ENCODE results near the gene IRF5. TPM values are rescaled to one million over a fixed set of nuclear protein-coding genes. Genes with fewer than 3 reads are reported as not detected.

Gene IRF5
- total and polyA plus RNA-seq, 10 of the 15 experiments (the other 5 are each of a cell fraction or from before 2014, with no cell fraction given) = 5.4 to 90.3 (median 61.7) TPM

DNA sequence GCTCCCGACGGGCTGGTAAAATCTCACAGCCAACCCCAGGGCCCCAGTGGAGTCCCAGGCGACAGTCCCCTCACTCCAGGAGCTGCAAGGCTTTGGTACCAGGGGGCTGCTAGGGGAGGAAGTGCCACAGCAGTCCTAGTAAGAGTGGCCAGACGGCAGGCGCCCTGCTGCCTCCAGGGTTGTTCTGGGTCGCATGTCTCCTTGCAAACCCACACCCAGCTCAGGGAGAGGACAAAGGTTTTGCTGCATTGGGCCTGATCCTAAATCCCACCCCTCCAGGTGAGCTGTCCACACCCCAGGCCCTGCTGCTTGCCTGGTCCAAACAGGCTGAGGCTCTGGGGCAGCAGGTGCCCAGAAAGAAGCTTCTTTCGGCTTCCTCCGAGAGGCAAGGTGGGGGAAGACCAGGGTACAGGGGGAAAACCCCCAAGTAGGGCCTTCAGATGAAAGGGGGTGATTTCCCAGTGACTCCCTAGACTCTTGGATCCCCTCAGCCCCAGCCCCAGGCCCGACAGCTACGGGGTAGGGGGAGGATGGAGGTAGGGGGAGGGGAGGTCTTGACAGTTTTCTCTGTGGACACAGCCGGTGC, 23.1 kb upstream of the IRF5 start:
- Histone ChIP-seq H3K27me3 (replicated peaks in 1 of 2; ENCODE audit: control insufficient read depth in 2 of 2, insufficient read depth in 2 of 2, low read length in 1 of 2) (no peaks in the 10 kb centered on the region), H3K4me2 (ENCODE audit: control insufficient read depth, insufficient read depth) (peak overlapping the region; percentile 50), H3K9me3 (replicated peaks; ENCODE audit: control insufficient read depth, insufficient read depth, low read length) (no peaks in the 10 kb centered on the region), H3K4me1 (ENCODE audit: control insufficient read depth, insufficient read depth, low read length) (peaks cover 18% of the 10 kb centered on the region), H3K9ac (ENCODE audit: control insufficient read depth, insufficient read depth, low read length) (peak overlapping the region; percentile 44; the same call in 1 of the 2 replicates), H2AFZ (ENCODE audit: control insufficient read depth, low read depth, low read length) (peak overlapping the region; percentile 77), H3K27ac (ENCODE audit: control insufficient read depth, insufficient read depth) (peak overlapping the region; percentile 24), H4K20me1 (ENCODE audit: control insufficient read depth, insufficient read depth) (no peaks in the 10 kb centered on the region), H3K79me2 (ENCODE audit: control insufficient read depth, insufficient read depth, low read length) (no peaks in the 10 kb centered on the region), H3K36me3 (ENCODE audit: control insufficient read depth in 2 of 2, insufficient read depth in 2 of 2, low read length in 1 of 2) (no peaks in the 10 kb centered on the region), H3K4me3 (no peak overlapping the region)
- ChIA-PET SMC1A (ENCODE audit: uncharacterized antibody, unreplicated experiment) (interaction anchor here (0.7 to 1.5 kb wide), 8 partner anchors 19 to 177 kb away, joined by 3 to 14 read pairs (median 4); no protein-coding TSS in a partner anchor), RAD21 (ENCODE audit: unreplicated experiment) (interaction anchor here (0.6 to 1.8 kb wide), 12 partner anchors 14 to 257 kb away, joined by 3 to 20 read pairs (median 4); partner anchors contain the start of gene TNPO3), POLR2A (interaction anchor here (0.7 to 2.1 kb wide), 8 partner anchors 15 to 232 kb away, joined by 3 to 20 read pairs (median 6); partner anchors contain the start of gene IRF5), CTCF (interaction anchor here (0.7 to 1.7 kb wide), 11 partner anchors 10 to 295 kb away, joined by 3 to 6 read pairs (median 4); partner anchors contain the start of gene IRF5)
- in situ Hi-C loops (cut with MboI) (no loop called here), intact Hi-C loops (cut with micrococcal nuclease; ENCODE audit: unreplicated experiment) (no loop called here)
- DNase-seq (ENCODE audit: low read depth, low spot score) (no peak), ATAC-seq (peak; percentile 88), FAIRE-seq (peak; percentile 13)
- WGBS (ENCODE audit: insufficient coverage, insufficient replicate concordance, low lambda C conversion rate, missing lambda C conversion rate) = 7% methylated on average over 8 of the region's 11 CpGs
- no TSS peak for BruUV-seq (replicated peaks)
- TF ChIP-seq YBX1 (IDR thresholded peaks at IDR 0.05) (no peak), PAX8 (IDR thresholded peaks at IDR 0.05) (no peak), IRF4 (IDR thresholded peaks at IDR 0.05; ENCODE audit: low read depth, low read length) (0 out of 2 replicates have a peak, but pooled peaks have one; percentile 17), MEF2A (IDR thresholded peaks at IDR 0.05; ENCODE audit: insufficient read depth, low read depth, low read length) (no peak), ZSCAN29 (IDR thresholded peaks at IDR 0.05) (no peak), NR2F1 (conservative IDR thresholded peaks at IDR 0.05) (no peak), BMI1 (IDR thresholded peaks at IDR 0.05; ENCODE audit: borderline replicate concordance) (no peak), TCF12 (IDR thresholded peaks at IDR 0.05; ENCODE audit: low read depth, low read length) (no peak), GATAD2B (conservative IDR thresholded peaks at IDR 0.05; ENCODE audit: low read depth) (no peak), ZNF24 (IDR thresholded peaks at IDR 0.05) (no peak), FOXM1 (IDR thresholded peaks at IDR 0.05; ENCODE audit: low read depth, low read length) (no peak), POU2F2 (IDR thresholded peaks at IDR 0.05; ENCODE audit: borderline replicate concordance, low read depth, low read length) (no peak), CHD1 (IDR thresholded peaks at IDR 0.05; ENCODE audit: low read depth, low read length) (no peak), LARP7 (IDR thresholded peaks at IDR 0.05) (no peak), RAD51 (IDR thresholded peaks at IDR 0.05) (no peak), SREBF2 (IDR thresholded peaks at IDR 0.05; ENCODE audit: low read length) (no peak)
- TF ChIP-seq, protein P1, sequence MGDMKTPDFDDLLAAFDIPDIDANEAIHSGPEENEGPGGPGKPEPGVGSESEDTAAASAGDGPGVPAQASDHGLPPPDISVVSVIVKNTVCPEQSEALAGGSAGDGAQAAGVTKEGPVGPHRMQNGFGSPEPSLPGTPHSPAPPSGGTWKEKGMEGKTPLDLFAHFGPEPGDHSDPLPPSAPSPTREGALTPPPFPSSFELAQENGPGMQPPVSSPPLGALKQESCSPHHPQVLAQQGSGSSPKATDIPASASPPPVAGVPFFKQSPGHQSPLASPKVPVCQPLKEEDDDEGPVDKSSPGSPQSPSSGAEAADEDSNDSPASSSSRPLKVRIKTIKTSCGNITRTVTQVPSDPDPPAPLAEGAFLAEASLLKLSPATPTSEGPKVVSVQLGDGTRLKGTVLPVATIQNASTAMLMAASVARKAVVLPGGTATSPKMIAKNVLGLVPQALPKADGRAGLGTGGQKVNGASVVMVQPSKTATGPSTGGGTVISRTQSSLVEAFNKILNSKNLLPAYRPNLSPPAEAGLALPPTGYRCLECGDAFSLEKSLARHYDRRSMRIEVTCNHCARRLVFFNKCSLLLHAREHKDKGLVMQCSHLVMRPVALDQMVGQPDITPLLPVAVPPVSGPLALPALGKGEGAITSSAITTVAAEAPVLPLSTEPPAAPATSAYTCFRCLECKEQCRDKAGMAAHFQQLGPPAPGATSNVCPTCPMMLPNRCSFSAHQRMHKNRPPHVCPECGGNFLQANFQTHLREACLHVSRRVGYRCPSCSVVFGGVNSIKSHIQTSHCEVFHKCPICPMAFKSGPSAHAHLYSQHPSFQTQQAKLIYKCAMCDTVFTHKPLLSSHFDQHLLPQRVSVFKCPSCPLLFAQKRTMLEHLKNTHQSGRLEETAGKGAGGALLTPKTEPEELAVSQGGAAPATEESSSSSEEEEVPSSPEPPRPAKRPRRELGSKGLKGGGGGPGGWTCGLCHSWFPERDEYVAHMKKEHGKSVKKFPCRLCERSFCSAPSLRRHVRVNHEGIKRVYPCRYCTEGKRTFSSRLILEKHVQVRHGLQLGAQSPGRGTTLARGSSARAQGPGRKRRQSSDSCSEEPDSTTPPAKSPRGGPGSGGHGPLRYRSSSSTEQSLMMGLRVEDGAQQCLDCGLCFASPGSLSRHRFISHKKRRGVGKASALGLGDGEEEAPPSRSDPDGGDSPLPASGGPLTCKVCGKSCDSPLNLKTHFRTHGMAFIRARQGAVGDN (IDR thresholded peaks at IDR 0.05) = no peak
- TF ChIP-seq, protein P2, sequence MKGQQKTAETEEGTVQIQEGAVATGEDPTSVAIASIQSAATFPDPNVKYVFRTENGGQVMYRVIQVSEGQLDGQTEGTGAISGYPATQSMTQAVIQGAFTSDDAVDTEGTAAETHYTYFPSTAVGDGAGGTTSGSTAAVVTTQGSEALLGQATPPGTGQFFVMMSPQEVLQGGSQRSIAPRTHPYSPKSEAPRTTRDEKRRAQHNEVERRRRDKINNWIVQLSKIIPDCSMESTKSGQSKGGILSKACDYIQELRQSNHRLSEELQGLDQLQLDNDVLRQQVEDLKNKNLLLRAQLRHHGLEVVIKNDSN (IDR thresholded peaks at IDR 0.05; ENCODE audit: borderline replicate concordance, extremely low read length, insufficient read depth, low read depth, low read length) = no peak
- TF ChIP-seq, protein P3, sequence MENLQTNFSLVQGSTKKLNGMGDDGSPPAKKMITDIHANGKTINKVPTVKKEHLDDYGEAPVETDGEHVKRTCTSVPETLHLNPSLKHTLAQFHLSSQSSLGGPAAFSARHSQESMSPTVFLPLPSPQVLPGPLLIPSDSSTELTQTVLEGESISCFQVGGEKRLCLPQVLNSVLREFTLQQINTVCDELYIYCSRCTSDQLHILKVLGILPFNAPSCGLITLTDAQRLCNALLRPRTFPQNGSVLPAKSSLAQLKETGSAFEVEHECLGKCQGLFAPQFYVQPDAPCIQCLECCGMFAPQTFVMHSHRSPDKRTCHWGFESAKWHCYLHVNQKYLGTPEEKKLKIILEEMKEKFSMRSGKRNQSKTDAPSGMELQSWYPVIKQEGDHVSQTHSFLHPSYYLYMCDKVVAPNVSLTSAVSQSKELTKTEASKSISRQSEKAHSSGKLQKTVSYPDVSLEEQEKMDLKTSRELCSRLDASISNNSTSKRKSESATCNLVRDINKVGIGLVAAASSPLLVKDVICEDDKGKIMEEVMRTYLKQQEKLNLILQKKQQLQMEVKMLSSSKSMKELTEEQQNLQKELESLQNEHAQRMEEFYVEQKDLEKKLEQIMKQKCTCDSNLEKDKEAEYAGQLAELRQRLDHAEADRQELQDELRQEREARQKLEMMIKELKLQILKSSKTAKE (IDR thresholded peaks at IDR 0.05; ENCODE audit: low read depth, poor library complexity, severe bottlenecking) = no peak
